Peyer's patch (tissue), 4 donors: Measurements from ENCODE around the gene FMNL2.

Source experiments
- POLR2A ChIP-seq, 2 donors: fragments of 450-650 bp; IDR thresholded peaks; one replicate each; pipeline ENCODE4 v1.5.1; 2017; ENCODE audit warnings: antibody characterized with exemption in 2 of 2, mild to moderate bottlenecking in 2 of 2, moderate library complexity in 2 of 2
- TF ChIP-seq, protein P1 (sequence below), 6 experiments: fragments of 450-650 bp in 4 of 6; fragments of 200-600 bp in 2 of 6; sonication (generic) in 1 of 6; IDR thresholded peaks; one replicate each; pipeline ENCODE4 v1.5.1; 2017 to 2019; ENCODE audit warnings: antibody characterized with exemption in 6 of 6, mild to moderate bottlenecking in 3 of 6, moderate library complexity in 1 of 6

DNA sequence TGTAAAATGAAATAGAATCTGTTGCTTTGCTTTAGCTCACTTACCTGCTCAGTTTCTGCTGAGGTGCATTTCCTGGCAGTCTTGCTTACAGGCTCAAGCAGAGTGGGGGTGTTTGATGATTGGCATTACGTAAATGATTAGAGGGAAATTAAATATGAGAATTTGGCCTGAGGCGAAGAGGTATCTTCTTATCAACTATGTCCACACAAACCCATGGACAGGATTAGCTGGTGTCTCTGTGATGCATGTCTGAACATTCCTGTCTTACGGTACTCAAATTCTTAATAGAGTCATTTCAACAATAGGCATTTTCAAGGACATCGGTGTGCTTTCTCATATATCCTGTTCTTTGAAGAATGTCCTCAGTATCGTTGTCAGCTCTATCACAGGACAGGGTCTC is 280.2 kb downstream of the FMNL2 start:
- no peak for TF ChIP-seq POLR2A (IDR thresholded peaks at IDR 0.05)
- TF ChIP-seq, protein P1, sequence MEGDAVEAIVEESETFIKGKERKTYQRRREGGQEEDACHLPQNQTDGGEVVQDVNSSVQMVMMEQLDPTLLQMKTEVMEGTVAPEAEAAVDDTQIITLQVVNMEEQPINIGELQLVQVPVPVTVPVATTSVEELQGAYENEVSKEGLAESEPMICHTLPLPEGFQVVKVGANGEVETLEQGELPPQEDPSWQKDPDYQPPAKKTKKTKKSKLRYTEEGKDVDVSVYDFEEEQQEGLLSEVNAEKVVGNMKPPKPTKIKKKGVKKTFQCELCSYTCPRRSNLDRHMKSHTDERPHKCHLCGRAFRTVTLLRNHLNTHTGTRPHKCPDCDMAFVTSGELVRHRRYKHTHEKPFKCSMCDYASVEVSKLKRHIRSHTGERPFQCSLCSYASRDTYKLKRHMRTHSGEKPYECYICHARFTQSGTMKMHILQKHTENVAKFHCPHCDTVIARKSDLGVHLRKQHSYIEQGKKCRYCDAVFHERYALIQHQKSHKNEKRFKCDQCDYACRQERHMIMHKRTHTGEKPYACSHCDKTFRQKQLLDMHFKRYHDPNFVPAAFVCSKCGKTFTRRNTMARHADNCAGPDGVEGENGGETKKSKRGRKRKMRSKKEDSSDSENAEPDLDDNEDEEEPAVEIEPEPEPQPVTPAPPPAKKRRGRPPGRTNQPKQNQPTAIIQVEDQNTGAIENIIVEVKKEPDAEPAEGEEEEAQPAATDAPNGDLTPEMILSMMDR (IDR thresholded peaks at IDR 0.05): no peak
